Measurements from ENCODE around the gene DEFB121. TPM values are rescaled to one million over a fixed set of nuclear protein-coding genes. Genes with fewer than 3 reads are reported as not detected.

DEFB121 gene
- total and polyA plus RNA-seq, 2 experiments from 2014 or later: not detected

DNA sequence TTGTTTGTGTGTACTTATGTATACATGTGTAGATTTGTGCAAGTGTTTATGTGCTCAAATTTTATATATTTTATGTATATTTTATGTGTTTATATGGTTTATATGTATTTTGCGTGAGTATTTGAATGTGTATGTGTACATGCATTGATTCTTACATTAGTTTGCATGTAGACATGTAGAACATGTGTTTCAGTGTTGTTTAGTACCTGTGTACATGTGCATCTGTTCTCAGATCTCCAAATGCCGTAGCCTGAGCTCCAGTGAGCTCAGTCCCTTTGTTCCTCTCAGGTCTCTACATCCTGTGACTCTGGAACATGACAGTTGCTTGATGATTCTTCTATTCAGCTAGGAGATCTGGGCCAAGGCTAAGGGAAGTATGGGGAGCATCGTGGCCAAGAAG is 11.1 kb downstream of the DEFB121 start:
- Histone ChIP-seq H4K20me1 (replicated peaks; ENCODE audit: insufficient read depth) (no peaks in the 10 kb centered on the region), H3F3A (replicated peaks; ENCODE audit: low read depth) (no peaks in the 10 kb centered on the region), H2AFZ (no peak overlapping the region), H3K4me1 (ENCODE audit: insufficient read depth) (no peaks in the 10 kb centered on the region), H3K27ac (ENCODE audit: low read depth) (no peak overlapping the region), H3K36me3 (ENCODE audit: insufficient read depth) (peaks cover 4% of the 10 kb centered on the region; the same call in 1 of the 2 replicates), H3K79me2 (replicated peaks; ENCODE audit: insufficient read depth) (no peaks in the 10 kb centered on the region), H3K4me2 (no peak overlapping the region), H3K27me3 (ENCODE audit: insufficient read depth) (no peaks in the 10 kb centered on the region), H3K9me2 (ENCODE audit: insufficient read depth) (0 out of 2 replicates have a peak, but pooled peaks cover 8% of the 10 kb centered on the region), H3K4me3 (no peak overlapping the region)
- ATAC-seq (no peak), DNase-seq (ENCODE audit: low spot score) (no peak)
- Mint-ChIP-seq H3K4me1 (no peaks in the 10 kb centered on the region), H3K27me3 (ENCODE audit: insufficient read depth, low read depth, poor library complexity) (peaks cover 5% of the 10 kb centered on the region), H3K36me3 (ENCODE audit: low read depth) (peaks cover 51% of the 10 kb centered on the region), H3K27ac (no peak overlapping the region), H3K9me3 (peaks cover 22% of the 10 kb centered on the region), H3K4me3 (no peak overlapping the region)
- TF ChIP-seq ZNF462 (CRISPR knock-in tag; IDR thresholded peaks at IDR 0.05) (no peak), JUNB (IDR thresholded peaks at IDR 0.05; ENCODE audit: unreplicated experiment) (no peak)

GRCh38 chr20:31392836-31393235 is 13.2 kb downstream of the DEFB121 start:
- Histone ChIP-seq H3K4me1 (ENCODE audit: insufficient read depth) (no peaks in the 10 kb centered on the region), H3K27me3 (ENCODE audit: insufficient read depth) (no peaks in the 10 kb centered on the region), H3F3A (replicated peaks; ENCODE audit: low read depth) (no peaks in the 10 kb centered on the region), H3K9me2 (ENCODE audit: insufficient read depth) (0 out of 2 replicates have a peak, but pooled peaks cover 8% of the 10 kb centered on the region), H3K4me3 (no peak overlapping the region), H2AFZ (no peak overlapping the region), H3K4me2 (no peak overlapping the region), H3K27ac (ENCODE audit: low read depth) (no peak overlapping the region), H3K79me2 (replicated peaks; ENCODE audit: insufficient read depth) (no peaks in the 10 kb centered on the region), H3K36me3 (ENCODE audit: insufficient read depth) (peaks cover 4% of the 10 kb centered on the region; the same call in 1 of the 2 replicates), H4K20me1 (replicated peaks; ENCODE audit: insufficient read depth) (no peaks in the 10 kb centered on the region)
- no peak for TF ChIP-seq ZNF462 (CRISPR knock-in tag; IDR thresholded peaks at IDR 0.05)
- no peak for TF ChIP-seq JUNB (IDR thresholded peaks at IDR 0.05; ENCODE audit: unreplicated experiment)
- TF ChIP-seq ZNF331 (CRISPR knock-in tag; IDR thresholded peaks at IDR 0.05; ENCODE audit: low read depth): no peak
- no peak for TF ChIP-seq NANOG (IDR thresholded peaks at IDR 0.05; ENCODE audit: borderline replicate concordance)
- Mint-ChIP-seq H3K36me3 (ENCODE audit: low read depth) (peaks cover 50% of the 10 kb centered on the region), H3K9me3 (peaks cover 42% of the 10 kb centered on the region), H3K4me3 (no peak overlapping the region), H3K27me3 (ENCODE audit: insufficient read depth, low read depth, poor library complexity) (peaks cover 7% of the 10 kb centered on the region), H3K27ac (no peak overlapping the region), H3K4me1 (no peaks in the 10 kb centered on the region)
- DNase-seq (ENCODE audit: low spot score): no peak
- no peak for ATAC-seq
